Stimulated activated CD4-positive, alpha-beta T cell treated with anti-CD3 and anti-CD28 coated beads, Interleukin-2, amount 100 ng/mL, for 48 hours (primary cell): ENCODE measurements around the gene IBTK.
"Not testable (repeated sequence)": the region's sequence is repeated elsewhere in the genome, so short reads cannot be mapped to it uniquely, and the experiment has no call there.

Experiments used
- DNase-seq, 2 donors: peaks; one replicate each; pipeline ENCODE4 v3.0.0-alpha.2; 2020

IBTK gene

GRCh38 chr6:82178077-82178758 is 69.3 kb downstream of the IBTK start:
- no peak for DNase-seq

DNA sequence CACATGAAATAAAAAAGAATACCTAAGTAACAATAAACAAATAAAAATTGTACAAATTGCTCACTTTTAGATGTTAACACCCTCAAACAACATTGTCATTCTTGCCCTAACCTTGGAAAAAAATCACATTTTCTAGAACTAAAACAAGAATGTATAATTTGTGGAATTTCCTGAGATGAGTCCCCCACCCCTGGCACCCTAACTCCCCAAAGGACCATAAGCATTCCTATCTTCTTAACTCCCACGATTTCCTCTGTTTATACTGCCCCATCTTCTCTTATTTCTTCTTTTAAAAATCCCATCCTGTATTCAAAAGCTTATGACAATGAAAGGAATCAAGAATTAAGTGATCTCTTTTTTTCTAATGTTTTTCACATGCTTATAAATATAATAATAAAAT is 70.9 kb downstream of the IBTK start:
- DNase-seq, result no peak

DNA sequence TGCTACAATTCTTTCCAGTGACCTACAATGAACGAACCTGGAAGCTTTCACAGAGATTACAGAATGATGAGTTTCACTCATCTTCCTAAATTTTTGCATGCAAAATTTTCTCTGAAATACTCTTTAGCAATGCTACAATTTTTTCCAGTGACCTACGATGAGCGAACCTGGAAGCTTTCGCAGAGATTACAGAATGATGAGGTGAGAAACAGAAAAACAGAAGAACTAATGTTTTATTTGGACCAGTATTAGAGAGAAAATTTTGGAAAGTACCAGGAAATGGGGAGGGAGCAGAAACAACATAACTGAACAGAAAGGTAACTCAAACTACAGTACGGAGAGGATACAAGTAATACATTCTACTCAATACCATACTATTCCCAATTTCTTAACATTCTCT is 75.0 kb downstream of the IBTK start:
- DNase-seq, result no peak

GRCh38 chr6:82169138-82169876 is 78.2 kb downstream of the IBTK start:
- DNase-seq, result no peak

DNA sequence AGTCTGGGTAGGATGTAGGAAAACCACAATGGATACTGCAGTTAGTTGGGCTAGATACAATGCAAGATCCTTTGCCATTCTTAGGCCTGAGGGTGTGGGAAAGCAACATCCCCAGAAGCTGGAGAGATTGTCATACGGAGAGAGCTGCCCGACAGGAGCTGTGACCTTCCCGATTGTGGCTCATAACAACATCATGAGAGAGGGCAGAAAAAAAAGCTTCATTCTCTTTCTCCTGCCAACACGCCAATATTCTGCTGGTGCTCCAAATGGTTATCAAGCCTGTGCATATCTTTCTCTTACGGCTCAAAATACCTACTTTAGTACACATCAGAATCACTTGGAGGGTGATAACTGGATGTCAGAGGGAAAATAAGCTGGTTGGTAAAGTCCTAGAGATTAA is 81.1 kb downstream of the IBTK start:
- DNase-seq, result no peak

DNA sequence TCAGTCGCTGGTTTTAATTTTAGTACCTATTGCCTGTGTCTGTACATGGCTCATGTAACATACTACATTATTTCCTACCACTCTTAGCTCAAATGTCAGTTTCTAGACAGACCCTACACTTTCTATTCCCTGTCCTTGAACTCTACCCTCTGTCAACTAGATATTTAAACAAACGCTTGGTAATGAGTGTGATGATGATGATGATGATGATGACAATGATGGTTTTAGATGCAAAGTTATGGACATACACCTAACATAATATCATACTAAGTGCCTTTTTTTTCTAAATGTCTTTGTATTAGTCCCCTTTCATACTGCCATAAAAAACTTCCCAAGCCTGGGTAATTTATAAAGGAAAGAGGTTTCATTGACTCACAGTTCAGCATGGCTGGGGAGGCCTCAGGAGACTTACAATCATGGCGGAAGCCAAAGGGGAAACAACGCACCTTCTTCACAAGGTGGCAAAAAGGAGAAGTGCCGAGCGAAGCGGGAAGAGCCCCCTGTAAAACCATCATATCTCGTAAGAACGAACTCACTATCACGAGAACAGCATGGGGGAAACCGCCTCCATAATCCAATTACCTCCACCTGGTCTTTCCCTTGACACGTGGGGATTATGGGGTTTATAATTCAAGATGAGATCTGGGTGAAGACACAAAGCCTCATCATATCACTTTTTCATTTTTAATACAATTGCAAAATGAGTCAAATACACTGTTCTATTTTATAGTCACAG is 87.1 kb downstream of the IBTK start:
- DNase-seq, result no peak

- not testable (repeated sequence) for DNase-seq
Observed at GRCh38 chr6:82152786-82153185, 94.8 kb downstream of the IBTK start.

DNA sequence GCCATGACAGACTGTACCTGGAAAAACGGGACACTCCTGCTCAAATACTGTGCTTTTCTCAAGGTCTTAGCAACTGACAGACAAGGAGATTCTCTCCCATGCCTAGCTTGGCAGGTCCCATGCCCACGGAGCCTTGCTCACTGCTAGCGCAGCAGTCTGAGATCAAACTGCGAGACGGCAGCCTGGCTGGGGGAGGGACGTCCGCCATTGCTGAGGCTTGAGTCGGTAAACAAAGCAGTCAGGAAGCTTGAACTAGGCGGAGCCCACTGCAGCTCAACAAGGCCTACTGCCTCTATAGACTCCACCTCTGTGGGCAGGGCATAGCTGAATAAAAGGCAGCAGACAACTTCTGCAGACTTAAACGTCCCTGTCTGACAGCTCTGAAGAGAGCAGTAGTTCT is 96.4 kb downstream of the IBTK start:
- DNase-seq, result not testable (repeated sequence)

DNA sequence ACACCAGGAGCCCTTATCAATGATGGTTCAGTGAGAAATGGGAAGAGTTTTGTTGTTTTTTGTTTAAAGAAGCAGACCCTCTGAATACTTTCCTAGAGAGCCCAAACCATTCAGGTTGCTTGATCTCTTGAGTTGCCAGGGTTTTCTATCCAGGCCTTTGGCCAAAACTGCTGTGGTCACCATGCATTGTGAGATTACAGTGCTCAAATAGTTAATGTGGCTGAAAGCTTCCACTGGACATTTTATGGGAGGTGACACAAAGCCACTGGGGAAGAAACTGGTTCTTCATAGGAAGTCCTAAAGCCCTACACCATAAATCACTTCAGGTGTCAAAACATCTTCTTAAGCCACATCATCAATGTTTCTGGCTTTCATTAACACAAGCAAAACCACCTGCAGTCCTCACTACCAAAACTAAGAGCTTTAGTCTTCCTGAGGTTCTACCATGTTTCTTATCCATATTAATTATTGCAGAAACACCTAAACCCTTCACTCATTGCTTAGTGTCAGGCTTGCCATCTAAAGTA is 101.6 kb downstream of the IBTK start:
- DNase-seq, result no peak

DNA sequence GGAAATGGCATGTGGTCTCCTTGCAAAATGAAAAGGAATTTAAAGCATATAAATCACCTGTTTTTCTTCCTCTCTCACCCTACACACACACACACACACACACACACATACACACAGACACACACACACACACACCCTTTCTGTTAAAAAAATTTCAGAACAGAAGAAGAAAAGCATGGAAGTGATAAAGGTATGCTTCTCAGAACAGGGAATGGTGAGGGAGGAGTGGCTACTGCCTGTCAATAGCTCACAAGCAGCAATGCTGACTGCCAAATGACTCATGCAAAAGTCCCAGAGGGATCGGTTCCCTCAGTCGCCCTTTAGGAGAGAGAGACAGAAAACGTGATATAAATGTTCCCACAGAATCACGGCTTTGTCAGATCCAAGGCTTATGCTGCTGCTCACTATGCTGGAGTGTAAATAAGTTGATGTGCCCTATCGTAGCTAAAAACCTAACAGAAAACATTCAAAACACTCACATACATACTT is 102.6 kb downstream of the IBTK start:
- DNase-seq, result no peak

- no peak for DNase-seq
Observed at GRCh38 chr6:82144007-82144851, 103.3 kb downstream of the IBTK start.

GRCh38 chr6:82143041-82143481 is 104.5 kb downstream of the IBTK start:
- DNase-seq, result no peak

DNA sequence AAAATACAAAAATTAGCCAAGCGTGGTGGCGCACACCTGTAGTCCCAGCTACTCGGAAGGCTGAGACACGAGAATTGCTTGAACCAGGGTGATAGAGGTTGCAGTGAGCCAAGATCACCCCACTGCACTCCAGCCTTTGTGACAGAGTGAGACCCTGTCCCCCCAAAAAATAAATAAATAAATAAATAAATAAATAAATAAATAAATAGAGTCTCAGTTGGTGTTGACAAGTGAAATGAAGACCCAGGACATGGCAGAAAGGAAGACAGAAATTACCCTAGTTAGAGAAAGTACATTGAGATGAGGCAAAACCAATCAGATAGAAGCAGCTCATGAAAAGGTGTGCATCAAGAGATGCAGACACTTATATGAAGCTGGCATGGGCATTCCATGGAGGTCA is 105.0 kb downstream of the IBTK start:
- DNase-seq, result no peak

DNA sequence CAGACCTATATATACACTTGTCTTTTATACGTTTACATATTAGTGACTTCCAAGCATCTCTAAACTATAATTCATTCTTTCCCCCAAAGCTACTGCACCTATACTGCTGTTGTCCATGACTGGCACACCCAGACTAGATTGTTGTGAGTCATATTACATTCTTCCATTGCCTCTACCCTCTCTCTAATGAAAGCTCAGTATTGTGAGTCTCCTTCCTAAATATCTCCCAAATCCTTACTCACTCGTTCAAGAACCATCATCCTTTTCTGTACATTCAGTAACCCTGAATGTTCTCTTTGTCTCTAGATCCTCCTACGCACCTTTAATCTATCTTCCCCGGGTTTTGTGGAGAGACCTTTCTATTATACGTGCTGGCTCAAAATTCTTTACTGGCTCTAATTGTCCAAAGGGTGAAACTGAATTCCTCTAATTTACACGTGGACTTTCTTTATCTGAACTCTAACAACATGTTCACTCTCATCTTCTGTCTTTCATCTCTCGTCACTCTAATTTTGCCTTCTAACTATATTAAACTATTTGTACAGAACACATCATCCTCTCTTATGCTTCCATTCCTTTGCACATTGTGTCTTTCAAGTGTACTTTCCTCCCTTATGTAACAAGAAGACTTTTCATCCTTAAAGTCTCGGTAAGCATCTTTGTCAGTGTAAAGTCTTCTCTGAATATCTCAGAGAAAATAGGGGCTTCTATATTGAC is 109.3 kb downstream of the IBTK start:
- no peak for DNase-seq

DNA sequence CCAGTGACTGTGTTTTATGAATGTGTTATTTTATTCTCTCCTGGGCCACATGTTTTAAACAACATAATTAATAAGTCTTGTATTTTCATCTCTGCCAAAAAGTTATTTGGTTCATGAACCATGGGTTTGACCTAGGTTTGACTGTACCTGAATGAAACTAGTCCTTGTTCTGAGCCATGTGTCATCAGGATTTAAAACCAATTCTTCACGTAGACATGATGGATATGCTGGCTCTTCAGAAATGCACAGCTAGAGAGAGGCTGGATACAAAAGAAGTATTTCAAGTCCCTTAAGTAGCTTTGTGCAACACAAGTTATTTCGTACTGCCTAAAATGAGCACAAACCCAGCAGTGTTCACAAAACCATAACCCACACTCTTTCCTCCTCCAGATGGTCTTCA is 116.1 kb downstream of the IBTK start:
- no peak for DNase-seq

GRCh38 chr6:82129797-82130196 is 117.7 kb downstream of the IBTK start:
- DNase-seq, result no peak

- DNase-seq, result not testable (repeated sequence)
Observed at GRCh38 chr6:82128973-82129372, 118.6 kb downstream of the IBTK start.

- DNase-seq, result no peak
Observed at GRCh38 chr6:82123632-82124031, 123.9 kb downstream of the IBTK start.
